Putamen (tissue), 1 donor: ENCODE data around the gene SARNP.
A peak's percentile ranks its signal among the peaks of the same experiment; 100 is the strongest.

ENCODE experiments used
- DNase-seq: peaks from one replicate; pipeline ENCODE4 v3.0.0-alpha.2; 2016; ENCODE audit warnings: low spot score

The SARNP gene

GRCh38 chr12:55742719-55743405 is 74.7 kb downstream of the SARNP start, which contains the start of gene GDF11:
Gene GDF11, plus strand, starts transcription at chr12:55743122. Its CDS starts 195 bp downstream, at chr12:55743317.
- DNase-seq, result peak; percentile 82

- DNase-seq, result no peak
These were observed 75.4 kb downstream of the SARNP start for GRCh38 chr12:55741931-55742680.

DNA sequence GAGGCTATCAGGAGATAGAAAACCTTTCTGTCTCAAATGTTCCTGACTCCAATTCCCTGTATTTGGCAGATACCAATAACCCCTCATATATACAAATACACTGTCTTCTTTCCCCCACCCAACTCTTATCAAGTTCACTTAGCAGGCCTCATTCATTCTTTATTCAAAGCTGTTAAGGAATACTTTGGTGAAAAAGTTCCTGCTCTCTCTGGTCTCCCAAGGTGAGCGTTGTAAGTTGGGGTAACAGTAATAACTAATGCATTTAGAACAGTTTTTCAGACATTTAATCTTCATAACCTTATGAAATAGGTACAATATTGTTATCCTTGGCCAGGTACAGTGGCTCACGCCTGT is 78.5 kb downstream of the SARNP start:
- no peak for DNase-seq

GRCh38 chr12:55738123-55739024 is 79.2 kb downstream of the SARNP start:
- DNase-seq, result peak; percentile 87

GRCh38 chr12:55737581-55738122 is 79.9 kb downstream of the SARNP start:
- no peak for DNase-seq

DNA sequence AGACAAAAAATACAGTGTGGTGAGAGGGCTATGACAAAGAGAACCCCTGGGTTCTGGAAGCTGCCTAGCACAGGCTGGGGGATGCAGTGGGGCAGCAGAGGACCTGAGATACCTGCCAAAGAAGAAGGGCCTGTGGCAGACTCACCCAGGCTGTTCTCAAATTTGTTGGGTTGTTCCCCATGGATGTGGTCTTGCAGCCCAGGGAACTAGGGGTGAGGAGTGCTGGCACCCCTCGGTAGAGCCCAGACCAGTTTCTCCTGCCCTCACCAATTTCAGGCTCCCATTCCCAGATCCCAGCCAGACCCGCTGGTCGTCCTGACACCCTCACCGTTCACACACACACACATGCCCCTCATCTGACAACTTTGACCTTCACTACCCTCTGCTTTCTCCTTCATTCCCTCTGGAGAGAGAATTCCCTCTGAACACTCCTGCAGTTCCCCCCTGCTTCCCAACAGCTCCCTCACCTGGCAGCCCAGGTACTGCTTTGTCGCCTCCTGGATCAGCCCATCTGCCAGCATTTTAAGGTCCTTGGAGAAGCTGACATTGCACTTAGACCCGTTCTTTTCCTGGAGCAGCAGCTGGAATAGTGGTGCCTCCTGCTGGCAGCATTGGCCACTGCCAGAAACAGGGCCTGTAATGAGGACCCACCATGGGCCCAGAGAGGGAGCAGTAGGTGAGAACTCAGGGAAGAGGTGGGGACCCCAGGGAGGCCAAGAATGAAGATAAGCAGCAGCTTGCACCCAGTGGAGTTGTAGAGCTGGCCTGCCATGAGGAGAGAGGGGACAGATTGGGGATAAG is 80.5 kb downstream of the SARNP start:
- DNase-seq, result no peak

DNA sequence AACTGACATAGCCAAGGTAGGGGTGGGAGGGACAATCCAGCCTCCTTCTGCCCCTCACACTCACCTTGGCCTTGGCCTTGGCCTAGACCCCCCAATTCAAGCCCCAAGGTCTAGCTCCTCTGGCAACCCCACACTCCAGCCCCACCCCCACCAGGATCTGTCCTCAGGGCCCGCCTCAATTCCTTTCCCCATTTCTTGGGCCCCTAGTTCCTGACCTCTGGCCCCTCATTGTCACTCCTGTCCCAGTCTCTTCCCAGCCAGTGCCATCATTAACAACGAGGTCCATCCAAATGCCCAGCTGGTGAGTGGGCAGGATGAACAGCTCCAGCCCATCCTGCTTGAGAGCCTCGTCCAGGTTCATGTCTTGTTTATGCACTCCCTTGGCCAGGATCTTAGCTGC is 81.4 kb downstream of the SARNP start:
- no peak for DNase-seq

GRCh38 chr12:55734595-55734994 is 82.9 kb downstream of the SARNP start:
- no peak for DNase-seq

DNA sequence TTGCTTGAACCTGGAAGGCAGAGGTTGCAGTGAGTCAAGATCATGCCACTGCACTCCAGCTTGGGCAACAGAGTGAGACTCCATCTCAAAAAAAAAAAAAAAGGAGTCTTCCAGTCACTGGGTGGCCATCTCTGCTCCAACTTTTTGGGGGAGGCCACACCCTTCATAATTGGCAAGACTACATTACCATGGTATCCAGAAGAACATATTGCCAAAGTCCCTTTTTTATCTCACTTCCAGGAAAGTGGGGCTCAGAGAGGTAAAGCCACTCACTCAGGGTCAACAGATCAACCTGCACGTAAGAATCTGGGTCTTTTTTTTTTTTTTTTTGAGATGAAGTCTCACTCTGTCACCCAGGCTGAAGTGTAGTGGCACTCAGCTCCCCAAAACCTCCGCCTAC is 83.7 kb downstream of the SARNP start:
- DNase-seq, result no peak

GRCh38 chr12:55733021-55733555 is 84.4 kb downstream of the SARNP start:
- DNase-seq, result no peak

DNA sequence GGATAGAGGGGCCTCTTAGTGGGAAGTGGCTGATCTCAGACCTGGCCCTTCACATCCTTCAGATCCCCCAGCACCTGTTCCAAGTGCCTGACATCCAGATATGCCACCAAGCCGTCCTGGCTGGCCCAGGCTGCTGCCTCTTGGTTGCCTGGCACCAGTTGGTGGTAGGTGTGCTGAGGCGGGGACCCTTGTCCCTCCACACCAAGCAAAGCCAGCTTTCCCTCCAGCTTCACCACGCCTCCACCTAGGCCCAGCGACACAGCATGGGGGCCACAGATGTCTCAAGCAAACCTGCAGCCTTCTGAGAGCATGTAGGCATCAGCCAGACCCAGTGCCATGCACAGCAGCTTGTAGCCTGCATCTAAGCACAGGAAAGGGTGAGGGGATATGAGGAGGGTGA is 85.2 kb downstream of the SARNP start:
- DNase-seq, result no peak

DNA sequence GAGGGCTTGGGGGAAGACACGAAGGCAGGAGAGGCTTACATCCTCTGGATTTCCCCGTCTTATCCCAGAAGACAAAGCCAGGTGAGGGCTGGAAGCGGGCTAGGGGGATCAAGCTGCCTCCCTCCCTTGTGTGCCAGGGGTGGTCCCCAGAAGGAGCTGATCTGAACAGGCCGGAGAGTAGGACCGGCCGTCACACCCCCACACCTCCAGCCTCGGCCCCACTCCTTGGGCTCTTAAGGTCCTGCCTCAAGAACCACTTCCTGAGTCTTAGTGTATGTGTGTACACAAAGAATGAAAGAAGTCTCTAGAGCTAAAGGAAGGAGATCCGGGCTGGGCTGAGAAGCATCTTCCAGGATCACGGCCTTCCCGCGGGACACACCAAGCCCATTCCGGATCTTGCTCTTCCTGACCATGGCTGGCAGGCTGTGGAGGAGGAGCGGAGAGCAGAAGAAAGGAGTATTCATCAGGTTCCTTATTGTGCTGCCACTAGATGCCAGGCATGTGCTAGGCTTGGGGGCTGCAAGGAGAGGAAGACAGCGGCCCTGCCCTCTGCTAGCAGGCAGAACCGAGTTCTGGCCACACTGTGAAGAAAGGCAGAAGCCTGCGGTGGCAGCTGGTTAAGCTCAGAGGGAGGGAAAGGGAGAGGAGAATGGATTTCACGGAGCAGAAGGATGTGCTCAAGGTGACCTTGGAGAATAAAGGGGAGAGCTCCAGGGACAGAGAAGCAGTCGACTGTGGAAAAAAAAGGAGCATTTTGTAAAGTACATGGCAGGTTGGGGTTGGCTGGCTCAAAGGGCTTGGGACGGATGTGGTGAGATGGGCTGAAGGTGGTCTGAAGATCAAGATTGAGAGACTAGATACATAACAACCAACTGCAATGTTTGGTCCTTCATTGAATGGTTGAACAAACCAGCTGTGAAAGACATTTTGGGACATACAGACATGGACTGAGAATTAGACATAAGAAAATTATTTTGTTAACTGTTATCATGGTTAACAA is 87.4 kb downstream of the SARNP start:
- peak; percentile 77 for DNase-seq

DNA sequence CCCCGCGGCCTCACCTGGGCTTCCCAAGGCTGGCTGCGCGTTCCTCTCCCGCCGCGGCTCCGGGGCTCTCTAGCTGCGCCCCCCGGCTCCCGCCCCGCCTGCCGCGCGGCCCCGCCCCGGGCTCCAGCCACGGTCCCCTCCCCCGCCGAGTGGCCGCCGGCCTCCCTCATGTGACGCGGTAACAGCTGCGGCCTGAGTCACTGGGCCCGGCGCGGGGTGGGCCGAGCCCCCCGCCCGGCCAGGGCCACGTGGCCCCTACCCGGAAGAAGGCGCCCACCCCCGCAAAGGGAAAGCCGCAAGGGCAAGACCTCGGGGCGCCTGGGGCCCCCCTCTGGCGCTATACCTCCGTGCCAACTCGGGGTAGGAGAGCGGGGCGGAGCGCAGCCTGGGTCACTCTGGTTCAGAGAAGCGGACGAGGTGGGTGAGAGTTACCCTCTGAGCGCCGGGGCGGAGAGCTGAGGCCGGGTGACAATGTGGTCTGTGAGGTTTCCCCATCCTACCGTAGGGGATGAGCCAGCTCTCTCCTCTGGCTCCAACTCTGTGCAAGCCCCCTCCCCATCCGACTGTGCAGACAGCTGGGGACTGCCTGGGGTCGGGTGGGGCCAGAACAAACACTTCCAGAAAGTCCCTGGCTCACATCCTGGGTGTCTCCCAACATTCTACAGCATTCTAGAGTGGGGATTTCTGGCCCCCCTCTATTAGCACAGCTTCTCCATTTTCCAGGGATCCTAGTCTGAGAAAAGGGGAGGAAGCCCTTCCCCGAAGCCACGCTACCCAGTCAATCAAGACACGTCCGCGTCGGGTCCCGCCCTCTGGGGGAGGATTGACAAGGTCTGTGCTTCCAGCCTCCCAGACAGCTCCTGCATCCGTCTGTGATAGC is 88.3 kb downstream of the SARNP start, which contains the start of gene CD63:
Gene CD63, minus strand, starts transcription at position 71 of the 880 bp plus-strand sequence. CDS start 668 bp downstream, outside the sequence.
- DNase-seq, result peak; percentile 95

- DNase-seq, result peak; percentile 75
These were observed 89.2 kb downstream of the SARNP start for GRCh38 chr12:55728186-55728938.

DNA sequence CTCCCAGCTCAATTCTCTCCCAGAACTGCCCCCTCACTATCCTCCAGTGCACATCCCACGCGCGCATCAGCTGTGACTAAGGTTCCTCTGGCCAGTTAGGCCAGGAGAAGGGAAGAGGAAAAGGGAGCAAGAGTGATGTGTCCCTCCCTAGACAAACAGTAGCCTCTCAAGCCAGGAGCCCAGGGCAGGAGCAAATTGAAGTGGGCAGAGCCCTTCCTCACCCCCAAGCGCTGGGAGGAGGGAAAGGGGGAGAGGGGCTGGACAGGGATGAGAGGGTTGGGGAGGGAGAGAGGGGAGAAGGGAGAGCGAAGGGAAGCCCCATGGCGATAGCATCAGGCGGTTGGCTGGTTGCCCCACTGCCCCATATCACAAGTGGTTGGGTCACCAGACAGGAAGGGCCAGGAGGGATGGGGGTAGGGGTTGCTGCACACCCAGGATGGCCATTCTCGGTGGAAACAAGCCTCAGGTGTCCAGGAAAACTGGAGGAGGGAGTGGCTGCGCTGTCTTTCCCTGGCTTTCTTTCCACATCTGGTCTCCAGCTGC is 89.8 kb downstream of the SARNP start:
- no peak for DNase-seq

DNA sequence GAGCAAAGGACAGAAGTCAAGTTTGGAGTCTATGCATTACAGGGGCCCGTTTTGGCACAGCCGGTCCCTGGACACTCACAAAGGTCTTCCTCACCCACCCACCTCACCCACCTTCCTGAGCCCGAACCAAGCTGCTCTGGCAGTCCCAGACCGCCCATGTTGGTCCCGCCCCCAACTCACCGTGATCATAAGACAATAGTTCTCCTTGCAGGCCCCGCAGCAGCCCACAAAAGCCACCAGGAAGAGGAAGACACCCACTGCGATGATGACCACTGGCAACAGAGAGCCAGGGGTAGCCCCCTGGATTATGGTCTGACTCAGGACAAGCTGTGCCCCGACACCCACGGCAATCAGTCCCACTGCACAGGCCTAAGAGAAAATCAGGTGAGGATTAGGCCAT is 90.6 kb downstream of the SARNP start:
- DNase-seq, result no peak

GRCh38 chr12:55725556-55725955 is 92.0 kb downstream of the SARNP start:
- no peak for DNase-seq

DNA sequence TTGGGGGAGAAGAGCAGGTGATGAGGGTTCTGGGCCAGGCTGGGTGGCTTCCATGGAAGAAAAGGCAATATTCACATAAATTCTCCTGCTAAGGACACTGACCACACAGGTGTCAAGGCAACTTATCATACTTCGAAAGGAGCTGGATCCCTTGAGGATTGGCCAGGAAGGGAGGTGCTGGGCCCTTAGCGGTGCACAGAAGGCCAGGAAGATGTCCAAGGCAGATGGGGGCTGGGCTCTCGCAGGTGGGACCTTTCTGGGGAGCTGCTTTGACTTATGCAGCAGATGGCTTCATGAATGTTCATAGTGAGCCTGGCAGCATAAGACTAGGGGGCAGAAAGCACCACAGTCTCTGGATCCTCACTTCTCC is 92.6 kb downstream of the SARNP start:
- no peak for DNase-seq
